Measurements from ENCODE around the gene PALM. TPM values are rescaled to one million over a fixed set of nuclear protein-coding genes. Genes with fewer than 3 reads are reported as not detected.

PALM gene
- total and polyA plus RNA-seq, 10 of the 15 experiments (the other 5 are each of a cell fraction or from before 2014, with no cell fraction given), result 0.09 to 0.95 (median 0.23) TPM; not detected in 2

DNA sequence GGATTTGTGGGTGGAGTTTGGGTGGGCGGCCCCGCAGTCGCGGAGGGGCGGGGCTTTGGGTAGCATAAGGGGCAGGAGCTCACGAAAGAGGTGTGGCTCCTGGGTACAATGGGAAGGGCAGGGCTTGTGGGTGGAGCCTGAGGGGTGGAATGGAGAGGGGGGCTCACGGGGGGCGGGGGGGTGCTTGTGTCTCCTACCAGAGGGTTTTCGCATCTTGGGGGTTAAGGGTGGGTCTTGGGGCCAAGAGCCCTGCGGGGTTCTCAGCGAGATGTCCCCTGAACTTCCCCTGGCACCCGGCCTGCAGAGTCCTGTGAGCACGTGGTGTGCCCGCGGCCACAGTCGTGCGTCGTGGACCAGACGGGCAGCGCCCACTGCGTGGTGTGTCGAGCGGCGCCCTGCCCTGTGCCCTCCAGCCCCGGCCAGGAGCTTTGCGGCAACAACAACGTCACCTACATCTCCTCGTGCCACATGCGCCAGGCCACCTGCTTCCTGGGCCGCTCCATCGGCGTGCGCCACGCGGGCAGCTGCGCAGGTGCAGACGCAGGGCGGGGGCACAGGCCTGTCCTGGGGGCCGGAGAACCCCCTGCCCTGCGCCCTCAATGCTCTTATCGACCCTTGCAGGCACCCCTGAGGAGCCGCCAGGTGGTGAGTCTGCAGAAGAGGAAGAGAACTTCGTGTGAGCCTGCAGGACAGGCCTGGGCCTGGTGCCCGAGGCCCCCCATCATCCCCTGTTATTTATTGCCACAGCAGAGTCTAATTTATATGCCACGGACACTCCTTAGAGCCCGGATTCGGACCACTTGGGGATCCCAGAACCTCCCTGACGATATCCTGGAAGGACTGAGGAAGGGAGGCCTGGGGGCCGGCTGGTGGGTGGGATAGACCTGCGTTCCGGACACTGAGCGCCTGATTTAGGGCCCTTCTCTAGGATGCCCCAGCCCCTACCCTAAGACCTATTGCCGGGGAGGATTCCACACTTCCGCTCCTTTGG is 27.4 kb upstream of the PALM start:
- ChIA-PET RAD21 (ENCODE audit: unreplicated experiment) (interaction anchor here (2.0 kb wide), 1 partner anchor 18 kb away, joined by 8 read pairs; the partner anchor contains the start of gene RNF126), CTCF (interaction anchor here (1.4 kb wide), 1 partner anchor 53 kb away, joined by 4 read pairs; no protein-coding TSS in a partner anchor), POLR2A (no interaction called here), SMC1A (ENCODE audit: uncharacterized antibody, unreplicated experiment) (no interaction called here)
- no peak overlapping the region for H3K27ac ChIP-seq (ENCODE audit: control insufficient read depth, insufficient read depth)
- peak; percentile 81 for ATAC-seq
- no peaks in the 10 kb centered on the region for H3K27me3 ChIP-seq (replicated peaks in 1 of 2; ENCODE audit: control insufficient read depth in 2 of 2, insufficient read depth in 2 of 2, low read length in 1 of 2)
- H4K20me1 ChIP-seq (ENCODE audit: control insufficient read depth, insufficient read depth), result no peaks in the 10 kb centered on the region; the same call in 1 of the 2 replicates
- H3K36me3 ChIP-seq (ENCODE audit: control insufficient read depth in 2 of 2, insufficient read depth in 2 of 2, low read length in 1 of 2), result no peaks in the 10 kb centered on the region
- peaks cover 11% of the 10 kb centered on the region for H3K4me1 ChIP-seq (ENCODE audit: control insufficient read depth, insufficient read depth, low read length)
- intact Hi-C loops (cut with micrococcal nuclease; ENCODE audit: unreplicated experiment) (loop anchor here (2.0 kb wide), 2 partner anchors 19 to 21 kb away; partner anchors contain the start of gene RNF126), in situ Hi-C loops (cut with MboI) (no loop called here)
- WGBS (ENCODE audit: insufficient coverage, insufficient replicate concordance, low lambda C conversion rate, missing lambda C conversion rate), result 56% methylated on average over 50 of the region's 54 CpGs
- BruUV-seq (replicated peaks), result no TSS peak
- FAIRE-seq, result no peak
- H3K9ac ChIP-seq (ENCODE audit: control insufficient read depth, insufficient read depth, low read length), result no peak overlapping the region
- H3K79me2 ChIP-seq (ENCODE audit: control insufficient read depth, insufficient read depth, low read length), result no peaks in the 10 kb centered on the region
- no peaks in the 10 kb centered on the region for H3K9me3 ChIP-seq (replicated peaks; ENCODE audit: control insufficient read depth, insufficient read depth, low read length)
- peak overlapping the region; percentile 70; the same call in 1 of the 2 replicates for H3K4me3 ChIP-seq
- peak overlapping the region; percentile 65 for H2AFZ ChIP-seq (ENCODE audit: control insufficient read depth, low read depth, low read length)
- peak overlapping the region; percentile 68 for H3K4me2 ChIP-seq (ENCODE audit: control insufficient read depth, insufficient read depth)
- DNase-seq (ENCODE audit: low read depth, low spot score), result no peak
- TF ChIP-seq, protein P1, sequence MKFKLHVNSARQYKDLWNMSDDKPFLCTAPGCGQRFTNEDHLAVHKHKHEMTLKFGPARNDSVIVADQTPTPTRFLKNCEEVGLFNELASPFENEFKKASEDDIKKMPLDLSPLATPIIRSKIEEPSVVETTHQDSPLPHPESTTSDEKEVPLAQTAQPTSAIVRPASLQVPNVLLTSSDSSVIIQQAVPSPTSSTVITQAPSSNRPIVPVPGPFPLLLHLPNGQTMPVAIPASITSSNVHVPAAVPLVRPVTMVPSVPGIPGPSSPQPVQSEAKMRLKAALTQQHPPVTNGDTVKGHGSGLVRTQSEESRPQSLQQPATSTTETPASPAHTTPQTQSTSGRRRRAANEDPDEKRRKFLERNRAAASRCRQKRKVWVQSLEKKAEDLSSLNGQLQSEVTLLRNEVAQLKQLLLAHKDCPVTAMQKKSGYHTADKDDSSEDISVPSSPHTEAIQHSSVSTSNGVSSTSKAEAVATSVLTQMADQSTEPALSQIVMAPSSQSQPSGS (IDR thresholded peaks at IDR 0.05; ENCODE audit: low read length), result no peak
- TF ChIP-seq GATAD2B (conservative IDR thresholded peaks at IDR 0.05; ENCODE audit: low read depth) (0 out of 2 replicates have a peak, but pooled peaks have one; percentile 34), TCF3 (IDR thresholded peaks at IDR 0.05; ENCODE audit: borderline replicate concordance, insufficient read depth, low read depth, low read length) (0 out of 2 replicates have a peak, but pooled peaks have one; percentile 61), MXI1 (IDR thresholded peaks at IDR 0.05; ENCODE audit: low read depth, low read length) (no peak), EGR1 (IDR thresholded peaks at IDR 0.05; ENCODE audit: borderline replicate concordance in 1 of 2, low read depth in 2 of 2, low read length in 2 of 2) (peak in 1 of 2 experiments; percentile 38; a peak in 1 of 3 replicates), REST (IDR thresholded peaks at IDR 0.05; ENCODE audit: low read depth, low read length) (no peak), FOXK2 (IDR thresholded peaks at IDR 0.05) (no peak), HDGF (IDR thresholded peaks at IDR 0.05) (0 out of 2 replicates have a peak, but pooled peaks have one; percentile 10)
- TF ChIP-seq, protein P2, sequence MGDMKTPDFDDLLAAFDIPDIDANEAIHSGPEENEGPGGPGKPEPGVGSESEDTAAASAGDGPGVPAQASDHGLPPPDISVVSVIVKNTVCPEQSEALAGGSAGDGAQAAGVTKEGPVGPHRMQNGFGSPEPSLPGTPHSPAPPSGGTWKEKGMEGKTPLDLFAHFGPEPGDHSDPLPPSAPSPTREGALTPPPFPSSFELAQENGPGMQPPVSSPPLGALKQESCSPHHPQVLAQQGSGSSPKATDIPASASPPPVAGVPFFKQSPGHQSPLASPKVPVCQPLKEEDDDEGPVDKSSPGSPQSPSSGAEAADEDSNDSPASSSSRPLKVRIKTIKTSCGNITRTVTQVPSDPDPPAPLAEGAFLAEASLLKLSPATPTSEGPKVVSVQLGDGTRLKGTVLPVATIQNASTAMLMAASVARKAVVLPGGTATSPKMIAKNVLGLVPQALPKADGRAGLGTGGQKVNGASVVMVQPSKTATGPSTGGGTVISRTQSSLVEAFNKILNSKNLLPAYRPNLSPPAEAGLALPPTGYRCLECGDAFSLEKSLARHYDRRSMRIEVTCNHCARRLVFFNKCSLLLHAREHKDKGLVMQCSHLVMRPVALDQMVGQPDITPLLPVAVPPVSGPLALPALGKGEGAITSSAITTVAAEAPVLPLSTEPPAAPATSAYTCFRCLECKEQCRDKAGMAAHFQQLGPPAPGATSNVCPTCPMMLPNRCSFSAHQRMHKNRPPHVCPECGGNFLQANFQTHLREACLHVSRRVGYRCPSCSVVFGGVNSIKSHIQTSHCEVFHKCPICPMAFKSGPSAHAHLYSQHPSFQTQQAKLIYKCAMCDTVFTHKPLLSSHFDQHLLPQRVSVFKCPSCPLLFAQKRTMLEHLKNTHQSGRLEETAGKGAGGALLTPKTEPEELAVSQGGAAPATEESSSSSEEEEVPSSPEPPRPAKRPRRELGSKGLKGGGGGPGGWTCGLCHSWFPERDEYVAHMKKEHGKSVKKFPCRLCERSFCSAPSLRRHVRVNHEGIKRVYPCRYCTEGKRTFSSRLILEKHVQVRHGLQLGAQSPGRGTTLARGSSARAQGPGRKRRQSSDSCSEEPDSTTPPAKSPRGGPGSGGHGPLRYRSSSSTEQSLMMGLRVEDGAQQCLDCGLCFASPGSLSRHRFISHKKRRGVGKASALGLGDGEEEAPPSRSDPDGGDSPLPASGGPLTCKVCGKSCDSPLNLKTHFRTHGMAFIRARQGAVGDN (IDR thresholded peaks at IDR 0.05), result peak; percentile 31; the same call in 1 of the 2 replicates
- TF ChIP-seq, protein P3, sequence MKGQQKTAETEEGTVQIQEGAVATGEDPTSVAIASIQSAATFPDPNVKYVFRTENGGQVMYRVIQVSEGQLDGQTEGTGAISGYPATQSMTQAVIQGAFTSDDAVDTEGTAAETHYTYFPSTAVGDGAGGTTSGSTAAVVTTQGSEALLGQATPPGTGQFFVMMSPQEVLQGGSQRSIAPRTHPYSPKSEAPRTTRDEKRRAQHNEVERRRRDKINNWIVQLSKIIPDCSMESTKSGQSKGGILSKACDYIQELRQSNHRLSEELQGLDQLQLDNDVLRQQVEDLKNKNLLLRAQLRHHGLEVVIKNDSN (IDR thresholded peaks at IDR 0.05; ENCODE audit: borderline replicate concordance, extremely low read length, insufficient read depth, low read depth, low read length), result peak; percentile 72
